HepG2 (cell line): ENCODE results near the gene NATD1. TPM values are rescaled to one million over a fixed set of nuclear protein-coding genes. Genes with fewer than 3 reads are reported as not detected.
A peak's percentile ranks its signal among the peaks of the same experiment; 100 is the strongest.

Experiments
- E2F5 ChIP-seq: sonication (generic); formaldehyde crosslinking; conservative IDR thresholded peaks from 2 replicates; pipeline ENCODE4 v1.4.0; 2020; ENCODE audit warnings: missing genetic modification reagents
- HDAC2 ChIP-seq: sonication (generic); formaldehyde crosslinking; IDR thresholded peaks from 2 replicates; pipeline ENCODE4 v1.4.0; 2020; ENCODE audit warnings: missing genetic modification reagents
- HOXA9 ChIP-seq: sonication (generic); formaldehyde crosslinking; IDR thresholded peaks from 2 replicates; pipeline ENCODE4 v1.8.1; 2022; ENCODE audit warnings: missing genetic modification reagents, mild to moderate bottlenecking, moderate library complexity, borderline replicate concordance
- JARID2 ChIP-seq: sonication (generic); formaldehyde crosslinking; IDR thresholded peaks from 2 replicates; pipeline ENCODE4 v1.8.1; 2023; ENCODE audit warnings: missing genetic modification reagents, inconsistent platforms; ENCODE audit not compliant: insufficient replicate concordance
- KAT2B ChIP-seq: fragments of 150-350 bp; IDR thresholded peaks from 2 replicates; pipeline ENCODE4 v1.6.1; 2014; ENCODE audit warnings: low read depth, low read length, borderline replicate concordance
- MTF2 ChIP-seq: sonication (generic); formaldehyde crosslinking; IDR thresholded peaks from 2 replicates; pipeline ENCODE4 v1.5.0; 2020; ENCODE audit warnings: missing genetic modification reagents, borderline replicate concordance
- NFE2L1 ChIP-seq: sonication (generic); formaldehyde crosslinking; IDR thresholded peaks from 2 replicates; pipeline ENCODE4 v1.4.0; 2020; ENCODE audit warnings: missing genetic modification reagents, mild to moderate bottlenecking, borderline replicate concordance
- NFKBIZ ChIP-seq: IDR thresholded peaks from 2 replicates; pipeline ENCODE4 v1.6.1; 2018; ENCODE audit warnings: missing genetic modification reagents, missing compliant biosample characterization
- NFRKB ChIP-seq: fragments of 450-650 bp; IDR thresholded peaks from 2 replicates; pipeline ENCODE4 v1.6.1; 2017
- SOX6 ChIP-seq, 2 experiments: fragments of 450-650 bp in 1 of 2; sonication (generic) in 1 of 2; formaldehyde crosslinking in 1 of 2; IDR thresholded peaks; 2 replicates each; pipeline versions ENCODE4 v1.4.0 to v1.6.1; 2017 to 2020; ENCODE audit warnings: antibody characterized with exemption in 1 of 2, mild to moderate bottlenecking in 1 of 2, missing genetic modification reagents in 1 of 2
- TAF1 ChIP-seq: sonication (generic); formaldehyde crosslinking; IDR thresholded peaks from 2 replicates; pipeline ENCODE4 v1.4.0; 2020; ENCODE audit warnings: missing genetic modification reagents
- YEATS4 ChIP-seq: sonication (generic); formaldehyde crosslinking; IDR thresholded peaks from 2 replicates; pipeline ENCODE4 v1.4.0; 2020; ENCODE audit warnings: missing genetic modification reagents, borderline replicate concordance
- ZKSCAN5 ChIP-seq: sonication (generic); formaldehyde crosslinking; IDR thresholded peaks from 2 replicates; pipeline ENCODE4 v1.5.1; 2020; ENCODE audit warnings: mild to moderate bottlenecking, missing genetic modification reagents
- ZNF124 ChIP-seq: sonication (generic); formaldehyde crosslinking; IDR thresholded peaks from 2 replicates; pipeline ENCODE4 v1.4.0; 2020; ENCODE audit warnings: missing genetic modification reagents
- ZNF282 ChIP-seq: fragments of 450-650 bp; IDR thresholded peaks from 2 replicates; pipeline ENCODE4 v1.6.1; 2018; ENCODE audit not compliant: partially characterized antibody
- polyA plus RNA-seq, 8 experiments: library from polyadenylated mRNA; depleted of rRNA in 3 of 8; stranded (reverse) in 7 of 8; unstranded in 1 of 8; fragments of >200 nt; fragmentation: Illumina TruSeq in 4 of 8; extraction: Trizol in 4 of 8; gene quantifications; 2 replicates each; pipeline versions ENCODE4 v1.2.1 to v1.2.3, GENCODE V29; 2011 to 2016; ENCODE audit warnings: low read depth in 4 of 8, missing spikeins in 1 of 8, mixed read lengths in 1 of 8; ENCODE audit not compliant: insufficient read depth in 1 of 8
- total RNA-seq, 5 experiments: library from RNA; depleted of rRNA; stranded (reverse); fragments of >200 nt; fragmentation: Illumina TruSeq; extraction: Trizol; gene quantifications; 2 replicates each; pipeline ENCODE4 v1.2.3, GENCODE V29; 2016; ENCODE audit warnings: low read depth in 1 of 5
- TF ChIP-seq, protein P1 (sequence below): sonication (generic); formaldehyde crosslinking; conservative IDR thresholded peaks from 2 replicates; pipeline ENCODE4 v1.4.0; 2020; ENCODE audit warnings: mild to moderate bottlenecking, missing genetic modification reagents, moderate library complexity
- TF ChIP-seq, protein P2 (sequence below): sonication (generic); formaldehyde crosslinking; IDR thresholded peaks from 2 replicates; pipeline ENCODE4 v1.4.0; 2020; ENCODE audit warnings: missing genetic modification reagents
- TF ChIP-seq, protein P3 (sequence below): sonication (generic); formaldehyde crosslinking; IDR thresholded peaks from 2 replicates; pipeline ENCODE4 v1.4.0; 2020; ENCODE audit warnings: missing genetic modification reagents, borderline replicate concordance
- TF ChIP-seq, protein P4 (sequence below): conservative IDR thresholded peaks from 2 replicates; pipeline ENCODE4 v1.6.1; 2018; ENCODE audit warnings: missing genetic modification reagents

Gene NATD1
- total and polyA plus RNA-seq, 2 of the 13 experiments (the other 11 are each of a cell fraction or from before 2014, with no cell fraction given), result 0.31 to 2.3 TPM

- TF ChIP-seq, protein P1, sequence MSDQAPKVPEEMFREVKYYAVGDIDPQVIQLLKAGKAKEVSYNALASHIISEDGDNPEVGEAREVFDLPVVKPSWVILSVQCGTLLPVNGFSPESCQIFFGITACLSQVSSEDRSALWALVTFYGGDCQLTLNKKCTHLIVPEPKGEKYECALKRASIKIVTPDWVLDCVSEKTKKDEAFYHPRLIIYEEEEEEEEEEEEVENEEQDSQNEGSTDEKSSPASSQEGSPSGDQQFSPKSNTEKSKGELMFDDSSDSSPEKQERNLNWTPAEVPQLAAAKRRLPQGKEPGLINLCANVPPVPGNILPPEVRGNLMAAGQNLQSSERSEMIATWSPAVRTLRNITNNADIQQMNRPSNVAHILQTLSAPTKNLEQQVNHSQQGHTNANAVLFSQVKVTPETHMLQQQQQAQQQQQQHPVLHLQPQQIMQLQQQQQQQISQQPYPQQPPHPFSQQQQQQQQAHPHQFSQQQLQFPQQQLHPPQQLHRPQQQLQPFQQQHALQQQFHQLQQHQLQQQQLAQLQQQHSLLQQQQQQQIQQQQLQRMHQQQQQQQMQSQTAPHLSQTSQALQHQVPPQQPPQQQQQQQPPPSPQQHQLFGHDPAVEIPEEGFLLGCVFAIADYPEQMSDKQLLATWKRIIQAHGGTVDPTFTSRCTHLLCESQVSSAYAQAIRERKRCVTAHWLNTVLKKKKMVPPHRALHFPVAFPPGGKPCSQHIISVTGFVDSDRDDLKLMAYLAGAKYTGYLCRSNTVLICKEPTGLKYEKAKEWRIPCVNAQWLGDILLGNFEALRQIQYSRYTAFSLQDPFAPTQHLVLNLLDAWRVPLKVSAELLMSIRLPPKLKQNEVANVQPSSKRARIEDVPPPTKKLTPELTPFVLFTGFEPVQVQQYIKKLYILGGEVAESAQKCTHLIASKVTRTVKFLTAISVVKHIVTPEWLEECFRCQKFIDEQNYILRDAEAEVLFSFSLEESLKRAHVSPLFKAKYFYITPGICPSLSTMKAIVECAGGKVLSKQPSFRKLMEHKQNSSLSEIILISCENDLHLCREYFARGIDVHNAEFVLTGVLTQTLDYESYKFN (CRISPR knock-in tag), result peak; percentile 94
- TF ChIP-seq TAF1 (no peak), ZNF282 (no peak), ZKSCAN5 (no peak), KAT2B (no peak), HOXA9 (CRISPR knock-in tag) (no peak), MTF2 (CRISPR knock-in tag) (no peak), NFE2L1 (CRISPR knock-in tag) (peak; percentile 90; the same call in 1 of the 2 replicates), E2F5 (CRISPR knock-in tag) (no peak), HDAC2 (CRISPR knock-in tag) (peak; percentile 80; the same call in 1 of the 2 replicates), NFRKB (no peak), NFKBIZ (CRISPR knock-in tag) (peak; percentile 84; the same call in 1 of the 2 replicates), JARID2 (CRISPR knock-in tag) (peak; percentile 2), YEATS4 (CRISPR knock-in tag) (peak; percentile 73; the same call in 1 of the 2 replicates), ZNF124 (CRISPR knock-in tag) (no peak; the same call in 1 of the 2 replicates), SOX6 (IDR thresholded peaks at IDR 0.05) (no peak), SOX6 (CRISPR knock-in tag; IDR thresholded peaks at IDR 0.05) (peak; percentile 72)
- TF ChIP-seq, protein P2, sequence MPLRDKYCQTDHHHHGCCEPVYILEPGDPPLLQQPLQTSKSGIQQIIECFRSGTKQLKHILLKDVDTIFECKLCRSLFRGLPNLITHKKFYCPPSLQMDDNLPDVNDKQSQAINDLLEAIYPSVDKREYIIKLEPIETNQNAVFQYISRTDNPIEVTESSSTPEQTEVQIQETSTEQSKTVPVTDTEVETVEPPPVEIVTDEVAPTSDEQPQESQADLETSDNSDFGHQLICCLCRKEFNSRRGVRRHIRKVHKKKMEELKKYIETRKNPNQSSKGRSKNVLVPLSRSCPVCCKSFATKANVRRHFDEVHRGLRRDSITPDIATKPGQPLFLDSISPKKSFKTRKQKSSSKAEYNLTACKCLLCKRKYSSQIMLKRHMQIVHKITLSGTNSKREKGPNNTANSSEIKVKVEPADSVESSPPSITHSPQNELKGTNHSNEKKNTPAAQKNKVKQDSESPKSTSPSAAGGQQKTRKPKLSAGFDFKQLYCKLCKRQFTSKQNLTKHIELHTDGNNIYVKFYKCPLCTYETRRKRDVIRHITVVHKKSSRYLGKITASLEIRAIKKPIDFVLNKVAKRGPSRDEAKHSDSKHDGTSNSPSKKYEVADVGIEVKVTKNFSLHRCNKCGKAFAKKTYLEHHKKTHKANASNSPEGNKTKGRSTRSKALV, result no peak
- TF ChIP-seq, protein P3, sequence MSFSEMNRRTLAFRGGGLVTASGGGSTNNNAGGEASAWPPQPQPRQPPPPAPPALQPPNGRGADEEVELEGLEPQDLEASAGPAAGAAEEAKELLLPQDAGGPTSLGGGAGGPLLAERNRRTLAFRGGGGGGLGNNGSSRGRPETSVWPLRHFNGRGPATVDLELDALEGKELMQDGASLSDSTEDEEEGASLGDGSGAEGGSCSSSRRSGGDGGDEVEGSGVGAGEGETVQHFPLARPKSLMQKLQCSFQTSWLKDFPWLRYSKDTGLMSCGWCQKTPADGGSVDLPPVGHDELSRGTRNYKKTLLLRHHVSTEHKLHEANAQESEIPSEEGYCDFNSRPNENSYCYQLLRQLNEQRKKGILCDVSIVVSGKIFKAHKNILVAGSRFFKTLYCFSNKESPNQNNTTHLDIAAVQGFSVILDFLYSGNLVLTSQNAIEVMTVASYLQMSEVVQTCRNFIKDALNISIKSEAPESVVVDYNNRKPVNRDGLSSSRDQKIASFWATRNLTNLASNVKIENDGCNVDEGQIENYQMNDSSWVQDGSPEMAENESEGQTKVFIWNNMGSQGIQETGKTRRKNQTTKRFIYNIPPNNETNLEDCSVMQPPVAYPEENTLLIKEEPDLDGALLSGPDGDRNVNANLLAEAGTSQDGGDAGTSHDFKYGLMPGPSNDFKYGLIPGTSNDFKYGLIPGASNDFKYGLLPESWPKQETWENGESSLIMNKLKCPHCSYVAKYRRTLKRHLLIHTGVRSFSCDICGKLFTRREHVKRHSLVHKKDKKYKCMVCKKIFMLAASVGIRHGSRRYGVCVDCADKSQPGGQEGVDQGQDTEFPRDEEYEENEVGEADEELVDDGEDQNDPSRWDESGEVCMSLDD (CRISPR knock-in tag), result no peak
- TF ChIP-seq, protein P4, sequence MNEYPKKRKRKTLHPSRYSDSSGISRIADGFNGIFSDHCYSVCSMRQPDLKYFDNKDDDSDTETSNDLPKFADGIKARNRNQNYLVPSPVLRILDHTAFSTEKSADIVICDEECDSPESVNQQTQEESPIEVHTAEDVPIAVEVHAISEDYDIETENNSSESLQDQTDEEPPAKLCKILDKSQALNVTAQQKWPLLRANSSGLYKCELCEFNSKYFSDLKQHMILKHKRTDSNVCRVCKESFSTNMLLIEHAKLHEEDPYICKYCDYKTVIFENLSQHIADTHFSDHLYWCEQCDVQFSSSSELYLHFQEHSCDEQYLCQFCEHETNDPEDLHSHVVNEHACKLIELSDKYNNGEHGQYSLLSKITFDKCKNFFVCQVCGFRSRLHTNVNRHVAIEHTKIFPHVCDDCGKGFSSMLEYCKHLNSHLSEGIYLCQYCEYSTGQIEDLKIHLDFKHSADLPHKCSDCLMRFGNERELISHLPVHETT, result no peak
Observed at GRCh38 chr17:21287703-21288449, 34.7 kb upstream of the NATD1 start (continued).
